ENCODE data around the gene PSMD6.

Gene PSMD6

GRCh38 chr3:64023187-64023860 lies at the start of gene PSMD6:
TSS of gene PSMD6 (minus strand) at chr3:64023494. CDS start at chr3:64023419, 75 bp downstream.
- peak; percentile 48 for DNase-seq

- no peak for DNase-seq
These were observed 48.8 kb upstream of the PSMD6 start for GRCh38 chr3:64072126-64072525.

- no peak for DNase-seq
These were observed 47.4 kb upstream of the PSMD6 start for GRCh38 chr3:64070704-64071103.

- DNase-seq, result peak; percentile 24
These were observed 44.4 kb upstream of the PSMD6 start for GRCh38 chr3:64067506-64068346.

- DNase-seq, result no peak
These were observed 41.5 kb upstream of the PSMD6 start for GRCh38 chr3:64064804-64065203.

GRCh38 chr3:64063983-64064438 lies 40.7 kb upstream of the PSMD6 start:
- no peak for DNase-seq

GRCh38 chr3:64063207-64063982 lies 40.1 kb upstream of the PSMD6 start:
- no peak for DNase-seq

- no peak for DNase-seq
These were observed 38.3 kb upstream of the PSMD6 start for GRCh38 chr3:64061628-64062027.

- DNase-seq, result no peak
These were observed 36.3 kb upstream of the PSMD6 start for GRCh38 chr3:64059484-64060175.

GRCh38 chr3:64058566-64058965 lies 35.3 kb upstream of the PSMD6 start:
- no peak for DNase-seq

GRCh38 chr3:64057231-64057630 lies 33.9 kb upstream of the PSMD6 start:
- no peak for DNase-seq

GRCh38 chr3:64056606-64057180 lies 33.4 kb upstream of the PSMD6 start:
- no peak for DNase-seq

GRCh38 chr3:64055076-64055475 lies 31.8 kb upstream of the PSMD6 start:
- no peak for DNase-seq

GRCh38 chr3:64054488-64054887 lies 31.2 kb upstream of the PSMD6 start:
- no peak for DNase-seq

- no peak for DNase-seq
These were observed 30.3 kb upstream of the PSMD6 start for GRCh38 chr3:64053581-64053980.

- DNase-seq, result no peak
These were observed 29.8 kb upstream of the PSMD6 start for GRCh38 chr3:64053117-64053516.

GRCh38 chr3:64049832-64050231 lies 26.5 kb upstream of the PSMD6 start:
- no peak for DNase-seq

GRCh38 chr3:64049136-64049535 lies 25.8 kb upstream of the PSMD6 start:
- no peak for DNase-seq

GRCh38 chr3:64048631-64049061 lies 25.4 kb upstream of the PSMD6 start:
- DNase-seq, result no peak

GRCh38 chr3:64047787-64048186 lies 24.5 kb upstream of the PSMD6 start:
- no peak for DNase-seq

- DNase-seq, result no peak
These were observed 23.8 kb upstream of the PSMD6 start for GRCh38 chr3:64046996-64047594.

GRCh38 chr3:64046592-64046991 lies 23.3 kb upstream of the PSMD6 start:
- no peak for DNase-seq
